Stimulated activated CD4-positive, alpha-beta T cell treated with anti-CD3 and anti-CD28 coated beads, Interleukin-15, amount 100 ng/mL, for 1 hour (primary cell): ENCODE measurements around the gene ARSB.

Source experiments
- DNase-seq, 2 donors: peaks; one replicate each; pipeline ENCODE4 v3.0.0-alpha.2; 2020; ENCODE audit warnings: low read depth in 1 of 2, low spot score in 1 of 2

ARSB gene

DNA sequence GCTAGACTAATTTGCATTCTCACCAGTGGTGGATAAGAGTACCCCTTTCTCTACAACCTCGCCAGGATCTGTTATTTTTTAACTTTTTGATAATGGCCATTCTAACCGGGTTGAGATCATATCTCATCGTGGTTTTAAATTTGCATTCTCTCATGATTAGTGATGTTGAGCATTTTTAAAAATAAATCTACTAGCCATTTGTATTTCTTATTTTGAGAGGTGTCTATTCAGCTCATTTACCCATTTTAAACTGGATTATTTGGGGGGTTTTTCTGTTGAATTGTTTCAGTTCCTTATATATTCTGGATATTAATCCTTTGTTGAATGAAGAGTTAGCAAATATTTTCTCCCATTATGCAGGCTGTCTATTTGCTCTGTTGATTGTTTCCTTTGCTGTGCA, 139.6 kb downstream of the ARSB start:
- no peak for DNase-seq

DNA sequence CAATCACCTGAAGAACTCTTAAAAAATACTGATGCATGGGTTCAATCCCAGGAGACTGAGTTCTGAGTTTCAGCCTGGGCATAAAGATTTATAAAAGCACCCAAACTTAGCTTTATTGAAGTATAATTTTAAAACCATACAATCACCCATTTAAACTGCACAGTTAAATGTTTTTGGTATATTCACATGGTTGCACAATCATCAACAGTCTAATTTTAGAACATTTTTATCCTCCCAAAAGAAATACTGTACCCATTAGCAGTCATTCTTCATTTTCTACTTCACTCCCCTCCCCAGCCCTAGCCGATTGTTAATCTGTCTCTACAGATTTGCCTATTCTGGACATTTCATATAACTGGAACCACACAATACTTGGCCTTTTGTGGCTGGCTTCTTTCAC, 141.7 kb downstream of the ARSB start:
- DNase-seq = no peak

DNA sequence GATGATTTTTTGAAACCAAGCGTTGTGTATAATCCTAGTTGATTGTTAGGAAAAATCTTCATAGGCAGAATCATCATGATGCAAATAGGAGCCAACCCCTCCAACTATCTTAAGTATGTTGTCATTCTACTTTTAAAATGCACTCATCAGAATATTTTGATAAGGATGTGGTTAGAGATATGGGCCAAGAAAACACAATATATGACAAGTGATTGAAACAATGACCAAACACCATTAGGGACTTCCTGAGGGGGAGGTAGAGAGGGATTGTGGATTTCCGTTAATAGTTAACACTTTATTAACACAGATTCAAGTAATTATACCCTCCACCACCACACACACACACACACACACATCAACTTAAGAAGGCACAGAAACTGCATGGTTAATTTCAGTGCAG, 143.3 kb downstream of the ARSB start:
- no peak for DNase-seq

DNA sequence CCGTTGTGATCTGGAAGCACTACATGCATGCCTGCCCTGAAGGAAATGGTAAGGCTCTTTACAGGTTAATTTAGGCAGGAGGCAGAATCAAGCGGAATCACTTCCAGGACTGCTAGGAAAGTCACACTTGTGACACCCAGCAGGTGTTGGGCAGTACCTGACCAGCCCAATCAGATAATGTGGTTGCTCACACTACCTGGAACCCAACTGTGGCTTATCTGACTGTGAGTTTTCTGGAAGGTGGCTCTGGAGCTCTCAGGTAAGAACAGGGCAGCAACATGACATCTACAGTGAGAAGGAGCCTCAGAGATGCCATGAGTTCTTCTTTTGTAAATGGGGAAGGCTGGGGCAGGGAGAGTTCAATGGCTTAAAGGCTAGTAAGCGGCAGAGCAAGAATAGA, 146.4 kb downstream of the ARSB start:
- DNase-seq = no peak

DNA sequence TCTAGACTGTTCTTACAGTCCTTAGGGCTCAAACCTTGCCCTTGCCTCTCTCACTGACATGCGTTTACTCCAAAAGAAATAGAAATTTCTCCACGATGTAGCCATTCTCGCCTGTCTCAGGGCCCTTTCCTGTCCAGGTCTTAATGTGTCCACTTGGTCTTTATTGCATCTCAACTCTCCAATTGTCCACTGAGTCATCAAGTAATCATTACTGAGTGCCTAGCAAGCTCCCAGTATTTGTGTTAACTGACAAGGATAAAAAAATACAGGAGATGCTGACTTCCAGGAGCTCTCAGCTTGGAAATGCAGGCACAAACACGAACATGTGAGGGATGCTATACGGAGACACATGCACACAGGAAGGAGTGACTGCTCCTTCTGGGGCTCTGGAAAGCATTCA, 147.3 kb downstream of the ARSB start:
- no peak for DNase-seq

DNA sequence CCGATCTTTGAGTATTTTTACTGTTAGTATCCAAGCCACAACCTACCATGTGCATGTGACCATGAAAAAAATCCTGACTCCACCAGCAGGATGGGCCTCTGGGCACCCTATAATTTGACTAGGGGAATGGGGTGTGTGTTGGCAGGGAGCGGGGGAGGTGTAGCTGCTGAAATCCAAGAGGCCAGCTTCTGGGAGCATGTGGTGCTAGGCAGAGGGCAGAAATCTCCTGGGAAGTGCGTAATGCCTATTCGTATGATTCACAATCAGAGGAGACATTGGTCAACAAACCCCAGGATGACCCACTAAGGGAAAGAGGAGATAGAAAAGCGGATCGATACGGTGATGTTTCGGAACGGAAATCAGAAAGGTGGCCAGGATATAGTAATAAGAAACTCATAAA, 149.9 kb downstream of the ARSB start:
- DNase-seq = no peak

DNA sequence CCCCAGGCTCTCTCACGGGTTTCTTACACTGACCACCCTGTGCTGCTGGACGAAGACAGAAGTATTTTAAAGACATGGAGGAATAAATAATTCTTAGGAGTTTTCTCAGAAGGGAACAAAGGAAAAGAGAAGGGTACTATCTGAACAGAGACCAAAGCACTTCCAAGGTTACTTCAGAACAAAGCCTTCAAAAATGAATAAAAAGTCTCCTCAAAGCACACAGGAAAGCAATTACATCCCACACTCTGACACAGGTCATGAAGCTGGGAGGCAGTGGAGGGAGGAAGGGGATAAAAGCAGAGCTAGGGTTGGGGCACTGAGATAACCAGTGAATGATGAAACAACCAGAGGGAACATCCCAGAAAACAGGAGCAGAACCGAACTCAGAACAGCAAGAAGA, 151.8 kb downstream of the ARSB start:
- DNase-seq = no peak

DNA sequence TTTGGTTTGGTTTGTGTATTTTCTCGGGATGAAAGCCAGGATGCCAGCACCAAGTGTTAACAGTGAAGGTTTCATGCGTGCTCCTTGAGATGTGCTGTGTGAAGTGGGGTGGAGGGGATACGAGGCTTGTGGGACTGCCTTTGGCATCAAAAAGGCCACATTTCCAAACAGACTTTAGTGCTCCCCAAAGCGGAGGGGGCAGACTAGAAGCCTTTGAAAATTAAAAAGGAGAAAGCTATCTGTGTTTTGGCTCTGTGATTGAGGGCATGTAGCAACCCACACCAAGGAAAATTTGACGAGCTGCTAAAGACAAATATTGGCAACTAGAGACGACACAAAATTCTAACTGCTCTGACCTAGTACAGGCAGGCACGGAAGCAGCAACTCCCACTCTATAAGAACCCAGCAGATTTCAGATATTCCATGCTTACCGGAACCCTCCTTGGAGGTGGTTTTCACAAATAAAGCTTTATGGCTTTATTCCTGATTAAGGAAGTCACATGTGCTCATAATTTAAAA, 154.5 kb downstream of the ARSB start:
- DNase-seq = no peak

DNA sequence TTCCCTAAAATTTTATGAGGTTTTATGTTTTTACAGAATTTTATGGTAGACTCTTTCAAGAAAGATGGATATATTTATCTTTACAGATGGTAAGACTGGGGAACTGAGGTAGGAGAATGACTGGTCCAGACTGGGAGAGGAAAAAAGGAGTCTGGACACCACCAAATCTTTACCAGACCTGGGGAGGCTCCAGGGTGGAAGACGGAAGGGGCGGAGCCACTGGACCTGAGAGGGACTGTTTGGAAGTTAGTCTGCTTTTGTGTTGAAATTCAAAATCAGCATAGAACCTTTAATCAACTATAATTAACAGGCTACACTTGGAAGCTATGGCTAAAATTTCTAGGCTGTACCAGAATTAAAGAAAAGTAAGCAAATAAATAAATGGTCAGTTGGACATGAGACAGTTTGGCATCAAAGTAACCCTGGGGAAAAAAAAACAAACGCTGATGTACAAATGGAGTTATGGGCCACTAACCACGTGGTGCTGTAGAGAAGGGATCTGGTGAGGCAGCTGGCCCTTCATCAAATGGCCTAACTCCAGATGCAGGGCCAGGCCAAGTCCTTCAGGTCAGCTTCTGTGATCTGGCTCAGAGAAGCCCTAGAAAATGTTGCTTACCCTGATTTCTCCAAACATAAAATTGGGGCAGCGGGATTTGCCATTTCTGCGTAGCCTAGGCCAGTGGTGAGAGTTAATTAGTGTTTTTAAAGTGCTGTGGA, 155.1 kb downstream of the ARSB start:
- no peak for DNase-seq

DNA sequence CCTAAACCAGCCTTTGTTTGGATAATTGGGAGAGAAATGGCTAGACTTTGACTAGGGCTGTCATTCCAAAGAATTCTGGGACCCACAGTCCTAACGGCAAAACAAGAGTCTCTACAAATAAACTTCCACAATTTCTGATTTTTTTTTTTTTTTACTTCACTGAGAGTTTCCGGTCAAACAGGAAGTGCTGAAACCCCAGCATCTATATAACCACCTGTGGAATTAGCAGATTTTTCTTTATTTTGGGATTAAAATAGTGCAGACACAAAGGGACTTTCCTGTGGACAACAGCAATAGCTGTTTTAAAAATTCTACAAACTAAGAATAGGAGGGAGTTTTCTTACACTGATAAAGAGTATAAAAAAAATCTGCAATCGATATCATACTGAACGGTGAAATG, 157.4 kb downstream of the ARSB start:
- no peak for DNase-seq

DNA sequence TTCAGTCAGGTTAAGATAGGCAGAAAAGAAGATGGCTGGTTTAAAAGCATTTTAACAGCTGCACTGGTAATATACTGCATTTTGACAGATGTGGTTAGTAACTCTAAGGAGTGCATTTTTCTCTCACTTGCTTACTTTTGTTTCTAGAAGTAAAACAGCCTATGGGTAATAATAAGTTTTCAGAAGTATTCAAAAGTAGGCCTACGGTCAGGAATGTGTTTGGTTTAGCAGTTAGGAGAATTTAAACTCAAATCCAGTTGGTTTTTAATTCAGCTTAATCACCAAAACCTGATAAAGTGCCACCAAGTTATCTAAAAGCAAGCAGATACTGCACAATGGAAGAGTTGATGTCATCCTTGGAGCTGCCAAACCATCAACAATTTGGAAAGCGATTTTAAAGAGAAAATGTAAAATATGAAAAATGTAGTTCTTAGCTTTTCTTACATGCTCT, 160.3 kb downstream of the ARSB start:
- no peak for DNase-seq

DNA sequence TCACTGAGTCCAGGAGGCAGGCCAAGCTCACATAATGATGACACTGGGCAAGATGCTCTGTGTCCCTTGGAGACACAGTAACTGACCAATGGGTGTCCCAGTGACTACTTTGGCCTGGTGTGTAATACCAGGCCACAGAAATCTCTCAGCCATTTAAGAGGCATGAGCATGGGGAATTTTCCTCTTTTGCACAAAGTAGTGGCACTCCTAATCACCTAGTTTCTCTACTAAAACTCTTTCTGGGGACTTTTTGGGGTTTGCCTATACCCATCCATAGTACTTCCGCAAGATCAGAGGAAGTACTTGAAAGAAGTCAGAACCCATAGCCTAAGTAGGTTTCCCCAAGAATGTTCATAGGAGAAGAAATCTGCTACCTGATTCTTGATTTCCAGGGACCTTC, 161.9 kb downstream of the ARSB start:
- no peak for DNase-seq

DNA sequence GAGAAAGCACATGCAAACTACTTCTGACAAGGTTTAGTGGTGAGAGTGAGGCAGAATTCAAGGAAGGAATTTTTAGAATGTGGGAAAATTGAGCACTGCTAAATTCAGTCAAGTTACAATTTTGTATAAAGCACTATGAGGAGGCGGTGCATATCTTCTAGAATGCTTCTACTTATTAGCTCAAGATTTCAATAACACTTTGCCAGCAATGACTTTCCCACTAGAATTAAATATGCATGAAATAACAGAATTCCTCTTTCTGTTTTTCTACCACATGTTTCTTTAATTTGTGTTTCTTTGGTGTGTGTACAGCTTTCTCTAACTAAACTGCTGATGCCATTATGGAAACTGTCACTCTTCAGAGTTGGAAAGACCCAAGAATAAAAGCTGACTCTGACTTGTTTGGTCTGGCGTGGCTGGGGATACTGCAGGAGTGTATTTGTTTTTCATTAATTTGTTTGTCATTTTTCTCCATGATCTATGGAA, 163.5 kb downstream of the ARSB start:
- no peak for DNase-seq

DNA sequence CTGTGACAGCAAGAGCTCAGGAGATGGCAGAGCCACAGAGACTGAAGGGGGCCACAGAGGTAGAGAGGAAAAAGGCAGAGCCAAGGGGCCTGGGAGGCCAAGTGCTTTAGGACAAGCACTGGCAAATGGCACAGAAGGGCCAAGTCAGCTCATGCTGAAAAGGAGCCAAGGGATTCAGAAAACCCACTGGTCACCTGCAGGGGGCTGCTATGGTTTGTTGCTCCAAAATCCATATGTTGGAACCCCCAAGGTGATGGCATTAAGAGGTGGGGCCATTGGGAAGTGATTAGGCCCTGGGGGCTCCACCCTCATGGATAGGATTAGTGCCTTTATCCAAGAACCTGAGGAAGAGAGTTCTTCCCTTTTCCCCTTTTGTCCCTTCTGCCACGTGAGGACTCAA, 165.4 kb downstream of the ARSB start:
- no peak for DNase-seq

DNA sequence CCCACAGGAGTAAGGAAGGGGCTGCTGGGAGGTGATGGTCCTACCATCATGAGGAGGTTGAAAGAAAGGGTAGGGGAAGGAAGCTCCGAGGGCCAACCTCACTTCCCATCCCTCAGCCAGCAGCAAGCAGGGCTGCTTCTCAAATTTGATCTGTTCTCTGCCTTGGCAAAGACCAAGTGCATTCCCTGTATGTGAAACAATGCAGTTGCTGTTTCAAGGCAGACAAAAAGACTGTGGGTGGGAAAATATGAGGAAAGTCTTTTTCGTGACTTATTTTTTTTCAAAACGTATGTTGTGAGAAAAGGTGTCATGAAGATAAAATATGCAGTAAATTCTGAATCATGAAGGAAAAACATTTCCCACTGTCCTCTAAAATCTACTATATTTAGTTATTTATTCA, 165.9 kb downstream of the ARSB start:
- DNase-seq = no peak

DNA sequence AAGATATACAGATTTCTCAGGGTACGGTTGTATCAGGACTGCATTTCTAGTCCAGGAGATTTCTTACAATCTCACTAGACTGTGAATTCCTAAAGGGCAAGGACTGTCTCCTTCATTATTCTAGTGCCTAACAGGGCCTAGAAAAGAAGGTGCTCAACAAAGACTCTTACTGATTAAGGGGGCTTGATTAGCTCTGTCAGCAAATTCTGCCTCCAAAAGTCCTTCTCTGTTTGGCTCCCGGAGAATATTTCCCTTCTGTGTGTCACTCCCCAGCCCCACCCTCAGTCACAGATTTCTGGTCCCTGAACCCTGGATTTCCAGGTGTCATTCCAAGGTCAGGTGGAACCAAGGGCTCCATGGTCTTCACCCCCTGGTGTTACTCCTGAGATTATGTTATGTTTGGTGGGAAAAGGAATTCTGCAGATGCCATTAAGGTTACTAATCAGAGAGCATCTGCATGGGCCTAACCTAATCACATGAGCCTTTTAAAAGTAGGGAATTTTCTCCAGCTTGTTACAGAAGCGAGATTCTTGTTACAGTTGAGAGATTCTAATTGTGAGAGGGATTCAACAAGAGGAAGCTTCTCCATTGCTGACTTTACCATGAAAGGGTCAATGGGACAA, 168.9 kb downstream of the ARSB start:
- DNase-seq = no peak

DNA sequence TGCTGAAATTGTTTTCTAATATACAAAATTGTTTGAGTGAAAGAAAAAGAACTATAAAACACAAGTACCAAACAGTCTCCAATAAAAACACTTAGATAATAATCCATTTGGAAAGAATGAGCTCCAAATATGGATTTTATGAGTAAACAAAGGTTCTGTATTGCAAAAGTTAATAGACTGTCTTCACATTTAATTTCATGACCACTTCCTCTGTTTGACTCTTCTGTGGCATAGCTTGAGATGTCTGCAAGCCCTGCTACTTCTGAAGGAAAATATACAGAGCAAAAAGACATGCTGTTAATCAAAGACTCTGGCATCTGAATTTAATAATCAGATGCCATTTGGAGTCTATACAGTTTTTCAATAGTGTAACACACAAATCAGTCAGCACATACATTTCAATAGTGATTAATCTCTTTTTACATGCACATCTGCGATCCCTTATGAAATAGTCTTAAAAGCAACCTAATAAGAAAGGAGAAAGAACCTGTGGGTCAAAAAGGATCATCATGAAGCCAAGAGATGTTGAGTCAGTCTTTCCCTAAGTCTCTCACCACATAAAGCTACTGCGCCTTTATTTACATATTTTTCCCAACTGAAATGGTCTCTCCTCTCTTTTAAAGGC, 171.1 kb downstream of the ARSB start:
- no peak for DNase-seq

DNA sequence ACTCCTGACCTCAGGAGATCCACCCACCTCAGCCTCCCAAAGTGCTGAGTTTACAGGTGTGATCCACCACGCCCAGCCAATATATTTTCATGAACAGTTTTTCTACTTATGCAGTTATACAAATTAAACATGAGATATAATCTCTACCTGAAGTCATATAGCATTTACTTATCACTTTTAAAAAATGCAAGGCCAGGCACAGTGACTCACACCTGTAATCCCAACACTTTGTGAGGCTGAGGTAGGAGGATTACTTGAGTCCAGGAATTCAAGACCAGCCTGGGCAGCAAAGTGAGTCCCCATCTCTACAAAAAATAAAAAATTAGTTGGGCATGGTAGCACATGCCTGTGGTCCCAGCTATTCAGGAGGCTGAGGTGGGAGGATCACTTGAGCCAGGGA, 171.8 kb downstream of the ARSB start:
- no peak for DNase-seq

DNA sequence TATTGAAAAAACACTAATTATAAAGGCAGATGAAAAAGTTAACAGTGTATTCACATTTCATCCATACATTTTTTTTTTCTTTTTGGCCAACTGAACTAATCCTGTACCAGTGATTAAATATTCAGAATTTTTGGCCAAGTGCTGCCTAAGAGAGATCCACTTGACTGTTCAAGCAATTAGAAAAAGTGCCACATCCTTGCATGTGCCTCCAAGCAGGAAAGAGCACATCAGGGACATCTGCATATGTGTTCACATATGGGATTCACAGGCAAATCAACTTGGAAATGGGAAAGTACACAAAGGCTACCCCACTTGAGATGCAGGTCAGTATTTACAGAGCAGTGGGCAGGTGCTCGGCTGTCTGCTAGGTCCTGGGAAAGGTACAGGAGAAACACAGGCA, 173.2 kb downstream of the ARSB start:
- DNase-seq = no peak

DNA sequence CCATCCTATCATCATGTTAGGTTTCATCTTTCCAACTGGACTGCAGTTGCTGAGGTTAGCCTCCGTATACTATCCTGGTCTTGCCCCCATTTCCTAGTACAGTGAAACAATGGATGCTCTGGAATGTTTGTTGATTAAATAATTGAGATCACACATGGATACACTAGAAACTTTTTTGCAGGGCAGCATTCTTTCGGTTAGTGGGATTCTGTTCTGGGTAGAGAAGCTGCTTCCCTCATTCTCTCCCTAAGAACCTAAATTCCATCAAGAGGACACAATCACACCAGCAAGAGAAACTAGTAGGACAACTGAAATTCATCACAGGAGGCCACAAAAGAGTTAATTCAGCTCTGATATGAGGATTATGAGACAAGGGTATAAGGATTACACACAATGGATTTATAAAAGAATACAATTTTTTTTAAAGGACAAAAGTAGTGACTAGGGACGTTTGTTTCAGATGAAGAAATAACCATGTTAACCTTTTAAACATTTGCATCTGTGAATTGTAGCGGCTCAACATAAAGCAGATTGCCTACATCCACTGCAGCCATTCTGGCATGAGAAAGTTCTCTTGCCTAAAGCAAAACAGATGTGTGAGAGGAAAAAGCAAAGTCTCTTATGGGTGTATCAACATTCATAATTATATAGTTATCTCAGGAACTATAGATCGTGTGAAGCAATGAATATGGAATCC, 173.8 kb downstream of the ARSB start:
- no peak for DNase-seq

DNA sequence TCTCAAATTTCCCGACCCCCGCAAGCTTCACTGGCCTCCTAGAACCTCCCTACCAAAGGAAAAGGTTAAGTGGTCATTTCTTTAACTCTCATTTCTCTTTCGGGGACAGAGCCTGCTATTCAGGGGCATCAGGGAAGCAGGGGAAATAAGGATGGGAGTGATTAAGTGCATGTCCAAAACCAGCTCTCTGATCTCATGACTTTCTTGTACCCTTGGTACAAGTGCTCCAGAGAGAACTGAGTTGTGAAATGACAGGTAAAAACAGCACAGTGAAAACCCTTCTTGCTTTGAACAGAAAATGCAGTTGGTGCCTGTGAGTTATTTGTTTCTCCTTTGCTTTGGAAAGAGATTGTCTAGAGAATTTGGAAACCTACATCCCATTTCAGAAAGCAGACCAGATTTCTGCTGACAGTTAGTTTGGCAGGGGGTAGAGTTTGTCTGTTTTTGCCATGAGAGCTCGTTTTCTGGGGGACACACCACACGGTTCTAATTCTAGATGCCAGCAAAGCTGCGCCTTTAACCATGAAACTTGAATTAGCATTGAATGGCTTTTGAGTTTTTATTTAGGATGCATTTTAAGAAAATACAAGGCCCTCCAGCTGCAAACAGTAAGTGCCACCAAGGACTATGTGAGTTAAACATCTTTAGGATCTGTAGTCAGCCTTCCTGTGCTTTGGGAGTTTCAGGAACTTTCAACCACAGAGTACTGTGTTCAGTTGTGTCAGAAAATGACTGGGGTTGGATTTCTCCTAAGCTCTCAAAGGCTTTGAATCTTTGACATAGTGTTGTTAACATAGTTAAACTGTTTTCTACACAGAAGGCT, 174.8 kb downstream of the ARSB start:
- no peak for DNase-seq
